ES-I3 (cell line): Measurements from ENCODE around the gene ARHGEF28.

ENCODE experiments used
- H3K36me3 ChIP-seq: 2 replicates; pipeline ENCODE4 v1.6.1; 2013; ENCODE audit warnings: mild to moderate bottlenecking, low read length, control low read depth, moderate library complexity; ENCODE audit not compliant: insufficient read depth
- H3K4me1 ChIP-seq: 2 replicates; pipeline ENCODE4 v1.6.1; 2013; ENCODE audit warnings: mild to moderate bottlenecking, control low read depth, low read length; ENCODE audit not compliant: insufficient read depth
- H3K9ac ChIP-seq: 2 replicates; pipeline ENCODE4 v1.6.1; 2013; ENCODE audit warnings: low read depth, mild to moderate bottlenecking, low read length, moderate library complexity
- H3K9me3 ChIP-seq: 2 replicates; pipeline ENCODE4 v1.6.1; 2013; ENCODE audit warnings: mild to moderate bottlenecking, low read length, moderate library complexity; ENCODE audit not compliant: control insufficient read depth, insufficient read depth

Gene ARHGEF28

DNA sequence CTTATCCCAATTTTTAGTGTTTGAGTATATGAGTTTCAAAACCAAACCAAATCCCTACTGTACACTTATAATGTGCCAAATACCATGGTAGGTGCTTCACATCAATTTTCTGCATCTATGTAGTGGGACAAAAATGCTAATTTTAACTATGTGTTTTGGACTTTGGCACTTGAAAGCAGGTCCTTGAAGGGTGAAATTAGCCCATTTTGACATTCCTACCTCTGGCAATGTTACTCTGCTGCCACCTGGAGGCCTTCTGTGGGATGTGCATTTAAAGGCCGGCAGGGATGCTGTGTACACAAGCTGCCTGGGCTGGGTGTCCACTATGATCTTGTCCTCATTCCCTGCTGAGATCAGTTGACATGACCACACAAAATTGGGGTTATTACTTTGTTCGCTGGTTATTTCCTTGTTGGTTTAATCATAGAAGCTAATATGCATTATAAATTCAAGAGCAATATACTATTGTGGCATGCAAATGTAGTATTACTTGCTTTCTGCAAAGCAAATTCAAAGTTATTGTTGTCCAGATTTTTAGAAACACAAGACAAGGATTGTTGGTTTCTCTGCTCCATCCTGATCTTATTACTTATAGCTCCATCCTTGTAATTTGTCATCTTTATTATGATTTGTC is 166.8 kb downstream of the ARHGEF28 start:
- H3K4me1 ChIP-seq, result peaks cover 8% of the 10 kb centered on the region; the same call in 1 of the 2 replicates
- H3K9ac ChIP-seq, result no peak overlapping the region
- no peaks in the 10 kb centered on the region for H3K36me3 ChIP-seq
- no peaks in the 10 kb centered on the region for H3K9me3 ChIP-seq

DNA sequence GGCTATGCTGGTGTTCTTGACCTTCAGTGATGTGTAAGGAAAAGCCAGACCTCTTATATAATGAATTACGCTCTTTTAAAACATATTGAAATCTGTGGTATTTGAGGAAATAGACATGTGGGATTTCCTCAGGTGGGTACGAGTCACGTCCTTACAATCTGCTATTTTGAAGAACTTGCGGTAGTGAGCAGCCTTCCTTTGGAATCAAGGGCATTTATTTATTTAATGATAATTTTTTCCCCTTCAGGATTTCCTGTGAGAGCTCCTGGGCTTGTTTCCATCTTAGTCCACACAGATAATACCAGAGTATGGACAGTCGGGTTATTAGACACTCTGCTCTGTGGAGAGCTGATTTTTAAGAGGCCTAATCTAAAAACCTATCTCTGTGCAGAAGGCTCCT is 167.9 kb downstream of the ARHGEF28 start:
- no peaks in the 10 kb centered on the region for H3K9me3 ChIP-seq
- no peak overlapping the region for H3K9ac ChIP-seq
- H3K4me1 ChIP-seq, result peaks cover 8% of the 10 kb centered on the region; the same call in 1 of the 2 replicates
- H3K36me3 ChIP-seq, result no peaks in the 10 kb centered on the region

DNA sequence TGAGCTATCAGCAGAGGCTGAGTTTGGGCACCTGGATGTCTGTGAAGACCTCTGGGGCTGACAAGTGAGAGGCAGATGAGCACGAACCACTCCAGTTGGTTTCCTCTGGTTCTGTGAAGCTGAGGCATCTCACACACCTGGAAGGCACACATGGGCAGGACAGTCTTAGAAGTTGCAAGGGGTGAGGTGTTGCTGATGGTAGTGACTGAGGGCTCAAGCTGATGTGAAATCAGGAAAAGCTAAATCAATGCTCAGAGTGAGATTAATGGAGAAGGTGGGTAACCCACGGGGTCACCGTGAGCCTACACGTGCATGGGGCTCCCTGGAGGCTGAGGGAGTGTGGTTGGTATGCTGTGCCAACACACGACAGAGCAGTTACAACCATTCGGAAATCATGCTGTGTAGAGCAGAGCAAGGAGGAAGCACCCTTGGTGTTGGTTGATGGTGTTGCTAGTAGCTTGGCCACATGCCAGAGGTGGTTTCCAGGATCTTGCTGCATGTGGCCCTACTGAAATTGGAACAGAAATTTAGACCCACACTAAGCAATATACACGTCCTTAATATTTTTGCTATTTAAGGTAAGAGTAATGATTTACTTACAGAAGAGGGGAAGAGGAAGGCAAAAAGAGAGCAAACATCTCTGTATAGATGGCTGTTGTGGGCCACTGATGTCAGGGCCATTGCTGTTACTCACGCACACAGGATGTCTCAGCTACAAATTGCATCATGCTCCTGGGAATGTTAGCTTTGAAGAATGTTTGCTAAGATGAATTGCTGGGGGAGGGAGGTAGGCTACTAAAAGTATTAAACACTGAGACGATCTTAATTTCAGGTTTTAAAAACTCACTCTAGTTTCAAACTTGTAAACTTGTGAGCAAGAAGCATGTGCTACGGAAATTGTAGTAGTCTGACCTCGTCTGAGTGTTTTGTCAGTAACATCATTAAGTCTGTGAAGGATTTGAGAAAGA is 170.5 kb downstream of the ARHGEF28 start:
- Histone ChIP-seq H3K9ac (no peak overlapping the region), H3K36me3 (no peaks in the 10 kb centered on the region), H3K9me3 (no peaks in the 10 kb centered on the region), H3K4me1 (peaks cover 8% of the 10 kb centered on the region; the same call in 1 of the 2 replicates)

DNA sequence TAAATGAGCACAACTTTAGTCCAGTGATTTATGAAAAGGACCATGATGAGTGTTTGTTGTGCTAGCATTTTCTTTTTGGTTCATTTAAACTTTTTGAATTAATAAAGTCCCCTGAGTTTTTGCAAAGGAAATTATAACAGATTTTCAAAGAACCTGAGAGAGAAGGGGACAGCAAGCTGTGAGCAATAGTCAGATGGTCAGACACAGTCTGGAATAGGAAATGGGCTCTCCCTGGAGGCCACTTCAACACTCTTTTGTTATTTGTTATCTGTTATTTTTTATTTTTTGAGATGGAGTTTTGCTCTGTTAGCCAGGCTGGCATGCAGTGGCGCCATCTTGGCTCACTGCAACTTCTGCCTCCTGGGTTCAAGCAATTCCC is 171.1 kb downstream of the ARHGEF28 start:
- Histone ChIP-seq H3K9me3 (no peaks in the 10 kb centered on the region), H3K9ac (no peak overlapping the region), H3K36me3 (no peaks in the 10 kb centered on the region), H3K4me1 (peaks cover 8% of the 10 kb centered on the region; the same call in 1 of the 2 replicates)

DNA sequence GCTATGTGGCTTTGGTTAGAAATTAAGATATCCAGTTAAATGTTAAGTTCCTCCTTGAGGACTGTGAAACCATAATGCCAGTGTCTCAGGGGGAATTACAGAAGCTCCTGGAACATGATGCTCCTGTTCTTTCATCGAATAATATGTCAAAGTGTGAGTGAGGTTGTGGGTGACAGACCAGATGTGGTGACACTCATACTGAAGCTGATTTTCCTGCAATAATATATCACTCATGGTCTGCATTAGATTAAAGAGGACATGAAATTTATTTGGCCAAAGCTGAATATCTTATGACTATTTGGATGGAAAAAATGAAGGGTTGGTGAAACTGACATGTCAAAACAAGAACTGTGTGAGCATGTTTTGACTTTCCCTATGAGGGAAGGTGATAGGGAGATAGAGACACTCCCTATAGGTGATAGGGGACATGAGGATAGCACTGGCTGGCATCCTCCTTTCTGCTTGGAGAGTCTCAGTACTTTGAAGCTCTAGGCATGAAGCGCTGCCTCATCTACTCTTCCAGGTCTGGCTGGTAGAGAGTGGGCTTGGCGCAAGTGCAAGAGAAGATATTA is 173.5 kb downstream of the ARHGEF28 start:
- H3K9ac ChIP-seq, result no peak overlapping the region
- no peaks in the 10 kb centered on the region for H3K36me3 ChIP-seq
- no peaks in the 10 kb centered on the region for H3K9me3 ChIP-seq
- H3K4me1 ChIP-seq, result 0 out of 2 replicates have a peak, but pooled peaks cover 4% of the 10 kb centered on the region

DNA sequence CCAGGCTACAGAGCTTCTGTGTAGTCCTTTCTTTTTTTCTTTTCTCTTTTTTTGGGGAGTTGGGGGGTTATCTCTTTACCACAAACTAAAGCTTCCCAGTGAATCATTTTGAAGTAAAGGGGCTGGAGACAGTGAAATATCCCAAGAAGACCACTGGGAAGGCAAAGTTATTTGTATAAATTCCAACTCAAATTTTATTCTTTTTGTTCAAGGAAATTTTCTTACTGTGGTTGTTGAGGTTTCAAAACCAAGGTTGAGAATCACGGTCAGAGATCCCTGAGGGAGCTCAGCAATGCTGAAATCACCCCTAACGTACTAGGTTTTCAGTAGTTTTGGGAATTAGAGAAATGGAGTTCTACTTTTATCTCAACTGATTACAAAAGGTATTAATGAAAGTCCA is 175.7 kb downstream of the ARHGEF28 start:
- Histone ChIP-seq H3K9me3 (no peaks in the 10 kb centered on the region), H3K9ac (no peak overlapping the region), H3K36me3 (no peaks in the 10 kb centered on the region), H3K4me1 (0 out of 2 replicates have a peak, but pooled peaks cover 3% of the 10 kb centered on the region)

DNA sequence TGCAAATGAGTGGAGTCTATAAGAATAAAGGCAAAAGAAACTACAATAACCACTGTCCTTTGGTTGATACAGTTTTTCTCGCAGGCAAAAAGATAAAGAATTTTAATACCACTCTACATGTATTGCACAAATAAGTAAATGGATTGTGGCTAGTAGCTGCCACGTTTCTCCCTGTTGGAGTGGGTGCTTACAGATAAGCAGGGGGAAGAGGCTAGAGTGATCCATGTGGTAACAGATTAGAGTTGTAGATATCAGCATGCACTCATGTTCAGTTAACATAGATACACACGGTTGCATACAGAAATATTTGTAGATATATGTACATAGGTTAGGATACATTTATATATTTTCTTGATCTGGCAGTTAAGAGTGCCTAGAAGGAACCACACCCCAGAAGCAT is 179.5 kb downstream of the ARHGEF28 start:
- Histone ChIP-seq H3K9me3 (no peaks in the 10 kb centered on the region), H3K36me3 (no peaks in the 10 kb centered on the region), H3K9ac (no peak overlapping the region), H3K4me1 (no peaks in the 10 kb centered on the region)

DNA sequence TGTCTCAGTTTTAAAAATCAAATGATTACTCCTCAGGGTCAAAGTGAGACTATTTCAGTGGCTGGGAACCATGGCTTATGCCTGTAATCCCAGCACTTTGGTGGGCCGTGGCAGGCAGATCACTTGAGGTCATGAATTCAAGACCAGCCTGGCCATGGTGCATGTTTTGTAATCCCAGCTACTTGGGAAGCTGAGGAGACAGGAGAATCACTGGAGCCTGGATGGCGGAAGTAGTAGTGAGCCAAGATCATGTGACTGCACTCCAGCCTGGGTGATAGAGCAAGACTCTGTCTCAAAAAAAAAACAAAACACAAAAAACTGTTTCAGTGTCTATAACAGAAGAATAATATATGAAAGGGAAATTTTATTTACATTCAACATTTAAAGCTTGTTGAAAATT is 182.9 kb downstream of the ARHGEF28 start:
- H3K4me1 ChIP-seq, result peaks cover 11% of the 10 kb centered on the region
- H3K9me3 ChIP-seq, result no peaks in the 10 kb centered on the region
- H3K36me3 ChIP-seq, result no peaks in the 10 kb centered on the region
- no peak overlapping the region for H3K9ac ChIP-seq

DNA sequence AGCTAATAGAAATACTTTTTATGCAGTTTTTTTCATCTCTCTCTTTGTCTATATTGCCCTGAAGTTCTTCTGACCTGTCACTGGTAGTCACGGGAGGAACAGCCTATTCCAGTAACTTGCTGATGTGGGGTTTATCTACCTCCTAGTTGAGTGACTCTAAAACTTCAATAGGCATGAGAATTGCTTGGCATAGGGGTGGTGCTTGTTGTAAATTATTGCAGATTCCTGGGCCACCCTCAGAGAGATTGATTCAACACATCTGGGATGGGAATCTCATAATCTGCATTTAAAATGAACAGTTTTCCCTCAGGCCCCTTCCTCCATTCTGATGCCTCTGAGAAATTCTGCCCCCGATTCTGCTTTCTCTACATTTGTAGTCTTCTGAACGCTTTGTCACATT is 184.4 kb downstream of the ARHGEF28 start:
- H3K9me3 ChIP-seq, result no peaks in the 10 kb centered on the region
- peaks cover 11% of the 10 kb centered on the region for H3K4me1 ChIP-seq
- no peaks in the 10 kb centered on the region for H3K36me3 ChIP-seq

DNA sequence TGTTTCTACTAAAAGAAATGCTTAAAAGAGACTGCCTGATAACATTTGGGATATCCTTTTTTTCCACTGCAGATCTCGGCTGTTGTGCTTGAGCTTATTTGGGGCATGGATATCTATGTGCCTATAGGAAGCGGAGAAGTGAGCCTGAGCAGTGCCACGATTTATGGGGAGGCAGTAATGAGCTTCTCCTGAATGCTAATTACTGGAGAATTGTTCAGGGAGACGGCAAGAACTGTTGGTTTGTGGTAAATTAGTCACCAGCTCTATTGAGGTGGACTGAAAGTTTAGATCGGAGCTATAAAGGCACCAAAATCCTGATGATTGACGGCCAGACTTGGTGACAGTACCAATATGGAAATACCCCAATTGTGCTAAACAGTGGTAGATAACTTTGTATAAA is 186.5 kb downstream of the ARHGEF28 start:
- Histone ChIP-seq H3K36me3 (no peaks in the 10 kb centered on the region), H3K9me3 (no peaks in the 10 kb centered on the region), H3K9ac (no peak overlapping the region), H3K4me1 (peaks cover 11% of the 10 kb centered on the region)

More for the DNA sequence above, 184.4 kb downstream of the ARHGEF28 start:
- H3K9ac ChIP-seq, result no peak overlapping the region

DNA sequence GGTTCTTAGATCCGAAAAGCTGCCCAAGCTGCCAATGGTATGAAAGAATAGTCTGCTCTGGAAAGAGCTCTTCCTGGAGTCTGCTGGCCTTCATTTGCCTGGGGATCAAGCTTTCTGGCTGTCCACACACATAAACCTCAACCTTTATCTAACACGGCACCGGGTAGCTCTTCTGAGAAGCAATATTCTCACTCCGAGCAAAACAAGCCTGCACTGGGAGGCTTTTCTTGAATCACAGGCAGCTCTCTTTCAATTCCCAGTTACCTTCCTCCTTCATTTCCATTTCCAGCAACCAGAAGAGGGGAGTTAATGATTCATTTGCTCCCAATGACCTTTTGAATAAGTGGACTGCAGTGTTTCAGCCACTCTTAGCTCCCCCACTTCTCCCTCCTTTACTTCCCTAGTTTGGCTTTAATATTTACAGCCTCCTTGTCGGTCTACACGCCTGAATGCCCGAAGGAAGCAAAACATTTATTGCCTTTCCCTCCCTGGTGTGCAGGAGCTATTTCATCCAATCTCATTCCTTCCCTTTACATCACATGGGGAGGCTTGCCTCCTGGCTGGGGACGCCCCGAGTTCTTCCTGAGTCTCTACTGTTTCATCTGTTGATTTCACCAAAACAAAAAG is 187.1 kb downstream of the ARHGEF28 start:
- Histone ChIP-seq H3K9me3 (no peaks in the 10 kb centered on the region), H3K9ac (no peak overlapping the region), H3K36me3 (no peaks in the 10 kb centered on the region), H3K4me1 (peaks cover 11% of the 10 kb centered on the region)

DNA sequence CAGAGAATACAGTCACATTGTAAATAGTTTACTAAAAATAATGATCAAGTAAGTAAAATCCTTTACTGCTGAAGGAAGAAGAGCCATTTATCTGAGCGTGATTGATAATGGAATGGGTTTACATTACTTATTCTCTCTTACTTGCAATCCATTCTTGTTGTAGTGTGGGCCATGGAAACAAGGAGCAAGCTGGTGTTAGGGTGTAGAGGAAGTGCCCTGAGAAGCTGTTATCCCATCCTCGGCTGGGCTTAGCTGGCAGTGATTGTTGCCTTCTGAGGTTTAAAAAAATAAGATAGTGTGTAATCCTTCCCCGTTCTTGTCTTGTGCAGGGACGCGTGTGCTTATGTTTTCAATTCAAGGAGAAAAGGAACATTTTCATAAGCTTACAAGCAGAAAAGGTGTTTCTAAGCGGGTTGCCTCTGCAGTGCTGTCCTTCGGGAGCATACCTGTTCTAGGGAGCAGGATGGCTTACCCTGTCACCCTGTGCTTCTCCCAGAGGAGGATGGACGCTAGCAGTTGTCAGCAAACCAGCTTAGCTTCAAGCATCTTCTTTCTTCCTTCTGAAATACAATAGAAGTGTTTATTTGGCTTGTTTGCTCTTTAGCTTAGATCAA is 188.3 kb downstream of the ARHGEF28 start:
- Histone ChIP-seq H3K9ac (no peak overlapping the region), H3K4me1 (peaks cover 11% of the 10 kb centered on the region), H3K9me3 (no peaks in the 10 kb centered on the region), H3K36me3 (no peaks in the 10 kb centered on the region)

DNA sequence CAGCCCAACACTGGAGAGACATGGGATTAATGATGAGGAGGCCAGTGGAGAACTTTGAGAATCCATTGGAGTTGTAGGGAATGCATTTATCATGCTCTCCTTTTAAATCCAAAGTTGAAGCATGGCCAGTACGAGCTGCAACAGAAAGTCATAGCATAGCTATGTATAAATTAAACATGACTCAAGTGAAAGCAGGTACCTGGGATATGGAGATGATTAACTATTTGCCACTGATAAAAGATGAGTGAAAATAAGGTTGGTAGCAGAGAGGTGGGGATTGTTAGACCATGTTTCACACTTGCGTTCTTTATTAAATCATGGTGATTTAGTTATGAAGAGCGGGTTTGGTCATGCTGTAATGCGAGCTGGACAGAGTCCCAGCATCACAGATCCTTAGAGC is 189.6 kb downstream of the ARHGEF28 start:
- Histone ChIP-seq H3K4me1 (peaks cover 11% of the 10 kb centered on the region), H3K9me3 (no peaks in the 10 kb centered on the region), H3K9ac (no peak overlapping the region), H3K36me3 (no peaks in the 10 kb centered on the region)
